Measurements from ENCODE around the gene SLC26A11. TPM values are rescaled to one million over a fixed set of nuclear protein-coding genes. Genes with fewer than 3 reads are reported as not detected.

SLC26A11 gene
- 20.0 and 20.8 TPM in 2 replicates for total RNA-seq

DNA sequence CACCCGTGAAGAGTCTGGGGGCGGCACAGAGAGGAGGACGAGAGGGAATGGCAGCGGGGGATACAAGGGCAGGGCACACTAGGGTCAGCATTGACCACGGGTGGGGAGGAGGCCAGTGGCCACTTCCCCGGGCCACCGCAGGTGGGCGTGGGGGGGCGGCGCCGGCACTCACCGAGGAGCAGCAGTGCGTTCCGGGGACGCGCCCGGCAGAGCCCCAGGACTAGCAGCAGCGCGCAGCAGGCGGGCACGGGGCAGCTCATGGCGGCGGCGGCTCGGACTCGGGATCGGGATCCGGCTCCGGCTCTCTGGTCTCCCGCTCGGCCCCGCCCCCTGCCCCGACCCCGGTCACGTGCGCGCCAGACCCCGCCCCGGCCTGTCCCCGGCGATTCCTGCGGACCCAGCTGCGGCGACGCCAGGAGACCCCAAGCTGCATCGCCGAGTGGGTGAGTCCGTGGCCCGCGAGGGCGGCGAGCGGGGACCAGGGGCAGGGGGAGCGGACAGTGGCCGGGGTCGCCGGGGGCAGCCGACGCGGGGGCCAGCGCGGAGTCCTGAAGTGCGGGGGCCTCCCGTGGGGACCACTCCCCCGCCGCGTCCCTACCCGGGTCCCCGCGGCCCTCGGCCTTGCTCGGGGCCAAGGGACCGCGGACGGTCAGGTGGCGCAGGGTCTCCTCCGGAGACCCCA lies at the start of gene SLC26A11, which contains the start of gene SGSH:
Gene SLC26A11, plus strand, starts transcription at position 374 of the 682 bp plus-strand sequence. CDS start 1,134 bp downstream, outside the sequence.
Gene SGSH, minus strand, starts transcription at position 280 of the 682 bp plus-strand sequence. Its CDS starts 20 bp downstream, at position 260.

DNA sequence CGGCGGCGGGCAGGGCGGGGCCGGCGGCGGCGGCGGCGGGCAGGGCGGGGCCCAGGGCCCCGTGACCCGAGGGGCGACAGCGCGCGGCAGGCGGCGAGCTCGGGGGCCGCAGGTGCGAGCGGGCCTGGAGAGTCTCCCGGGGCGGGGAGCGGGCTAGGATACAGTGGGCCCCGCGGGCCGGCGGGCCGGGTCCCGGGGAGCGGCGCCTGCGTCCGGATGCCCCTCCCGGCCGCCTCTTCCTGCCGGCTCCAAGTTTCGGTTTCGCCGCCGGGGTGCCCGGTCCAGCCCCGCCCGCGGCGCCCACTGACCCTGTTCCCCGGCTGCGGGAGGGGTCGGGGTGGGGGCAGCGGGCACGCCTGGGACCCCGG lies 40.5 kb downstream of the SLC26A11 start, which contains the start of gene RNF213:
Gene RNF213, plus strand, starts transcription at position 62 of the 368 bp plus-strand sequence. CDS start 2,830 bp downstream, outside the sequence.

Other genes starting within 250 kb of the SLC26A11 start
- gene TBC1D16, start 184.6 kb upstream of the SLC26A11 start, total RNA-seq: 28.7 and 38.3 TPM in 2 replicates
- gene CCDC40, start 183.8 kb upstream of the SLC26A11 start, total RNA-seq: 3.5 and 4.7 TPM in 2 replicates
- 30.1 and 52.2 TPM in 2 replicates for gene GAA, start 118.8 kb upstream of the SLC26A11 start, total RNA-seq
- 60.0 and 63.9 TPM in 2 replicates for gene EIF4A3, start 73.3 kb upstream of the SLC26A11 start, total RNA-seq
- gene CARD14, start 50.4 kb upstream of the SLC26A11 start, total RNA-seq: not detected in 2 replicates
- 17.4 and 18.5 TPM in 2 replicates for gene SGSH, start 94 bp upstream of the SLC26A11 start, total RNA-seq
- 160 and 199 TPM in 2 replicates for gene RNF213, start 40.4 kb downstream of the SLC26A11 start, total RNA-seq
- gene ENDOV, start 194.7 kb downstream of the SLC26A11 start, total RNA-seq: 21.6 and 27.7 TPM in 2 replicates